IMR-90 (cell line): ENCODE measurements around the gene C1orf141.

Source experiments
- FOS ChIP-seq: fragments of 150-350 bp; IDR thresholded peaks from 2 replicates; pipeline ENCODE4 v1.6.1; 2016; ENCODE audit warnings: low read depth, low read length
- POLR2A ChIP-seq: IDR thresholded peaks from 2 replicates; pipeline ENCODE4 v1.6.1; 2012; ENCODE audit warnings: mild to moderate bottlenecking, low read depth, low read length
- SMC3 ChIP-seq: fragments of 150-350 bp; IDR thresholded peaks from 2 replicates; pipeline ENCODE4 v1.6.1; 2016; ENCODE audit warnings: low read depth, mild to moderate bottlenecking, antibody characterized with exemption, low read length, moderate library complexity
- TF ChIP-seq, protein P1 (sequence below): conservative IDR thresholded peaks from 2 replicates; pipeline ENCODE4 v1.5.1; 2012; ENCODE audit warnings: mild to moderate bottlenecking, low read depth, low read length, improper control_type of control experiment

DNA sequence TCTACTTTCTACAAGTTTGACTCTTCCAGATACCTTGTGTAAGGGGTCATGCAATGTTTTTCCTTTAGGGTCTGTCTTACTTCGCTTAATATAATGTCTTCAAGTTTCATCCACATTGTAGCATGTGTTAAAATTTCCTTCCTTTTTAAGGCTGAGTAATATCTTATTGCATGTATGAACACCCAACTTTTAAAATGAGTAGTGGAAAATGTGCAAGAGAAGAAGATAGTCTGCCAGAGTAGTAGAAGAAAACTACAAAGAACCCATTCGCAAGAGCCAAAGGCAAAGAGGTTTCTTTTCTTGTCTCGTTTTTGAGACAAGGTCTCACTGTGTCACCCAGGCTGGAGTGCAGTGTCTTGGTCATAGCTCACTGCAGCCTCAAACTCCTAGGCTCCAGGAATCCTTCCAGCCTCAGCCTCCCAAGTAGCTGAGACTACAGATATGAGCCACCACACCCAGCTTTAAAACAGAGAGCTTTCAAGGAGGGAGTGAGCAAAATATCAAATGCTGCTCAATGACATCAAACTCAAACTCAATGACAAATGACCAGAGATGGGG is 40.8 kb upstream of the C1orf141 start:
- TF ChIP-seq, protein P1, sequence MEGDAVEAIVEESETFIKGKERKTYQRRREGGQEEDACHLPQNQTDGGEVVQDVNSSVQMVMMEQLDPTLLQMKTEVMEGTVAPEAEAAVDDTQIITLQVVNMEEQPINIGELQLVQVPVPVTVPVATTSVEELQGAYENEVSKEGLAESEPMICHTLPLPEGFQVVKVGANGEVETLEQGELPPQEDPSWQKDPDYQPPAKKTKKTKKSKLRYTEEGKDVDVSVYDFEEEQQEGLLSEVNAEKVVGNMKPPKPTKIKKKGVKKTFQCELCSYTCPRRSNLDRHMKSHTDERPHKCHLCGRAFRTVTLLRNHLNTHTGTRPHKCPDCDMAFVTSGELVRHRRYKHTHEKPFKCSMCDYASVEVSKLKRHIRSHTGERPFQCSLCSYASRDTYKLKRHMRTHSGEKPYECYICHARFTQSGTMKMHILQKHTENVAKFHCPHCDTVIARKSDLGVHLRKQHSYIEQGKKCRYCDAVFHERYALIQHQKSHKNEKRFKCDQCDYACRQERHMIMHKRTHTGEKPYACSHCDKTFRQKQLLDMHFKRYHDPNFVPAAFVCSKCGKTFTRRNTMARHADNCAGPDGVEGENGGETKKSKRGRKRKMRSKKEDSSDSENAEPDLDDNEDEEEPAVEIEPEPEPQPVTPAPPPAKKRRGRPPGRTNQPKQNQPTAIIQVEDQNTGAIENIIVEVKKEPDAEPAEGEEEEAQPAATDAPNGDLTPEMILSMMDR, result no peak
- TF ChIP-seq POLR2A, result no peak
- no peak for TF ChIP-seq FOS
- TF ChIP-seq SMC3, result no peak
